Mesendoderm (in vitro differentiated cells): ENCODE measurements around the gene C1orf174.

Experiments
- DNase-seq: peaks from one replicate; pipeline ENCODE4 v3.0.0; 2013
- H2AK5ac ChIP-seq: 2 replicates; pipeline ENCODE4 v1.6.1; 2013; ENCODE audit warnings: low read length, inconsistent platforms
- H2BK120ac ChIP-seq: 2 replicates; pipeline ENCODE4 v1.6.1; 2013; ENCODE audit warnings: low read depth, mild to moderate bottlenecking, low read length, moderate library complexity, mixed read lengths
- H2BK15ac ChIP-seq: replicated peaks from 2 replicates; pipeline ENCODE4 v1.6.1; 2013; ENCODE audit warnings: low read depth, mild to moderate bottlenecking, moderate library complexity
- H2BK5ac ChIP-seq: 2 replicates; pipeline ENCODE4 v1.6.1; 2013; ENCODE audit warnings: low read length, inconsistent platforms
- H3K18ac ChIP-seq: 2 replicates; pipeline ENCODE4 v1.6.1; 2013; ENCODE audit warnings: mild to moderate bottlenecking, low read length, mixed read lengths
- H3K23ac ChIP-seq: one replicate; pipeline ENCODE4 v1.6.1; 2013; ENCODE audit warnings: low read length
- H3K27ac ChIP-seq: 2 replicates; pipeline ENCODE4 v1.5.1; 2013; ENCODE audit warnings: low read depth, mild to moderate bottlenecking, inconsistent platforms, low read length, moderate library complexity
- H3K27me3 ChIP-seq: 2 replicates; pipeline ENCODE4 v1.6.1; 2013; ENCODE audit warnings: low read length, control low read depth, mild to moderate bottlenecking, inconsistent platforms; ENCODE audit not compliant: insufficient read depth, poor library complexity
- H3K36me3 ChIP-seq: 2 replicates; pipeline ENCODE4 v1.6.1; 2013; ENCODE audit warnings: low read length, inconsistent platforms; ENCODE audit not compliant: control insufficient read depth, insufficient read depth
- H3K4ac ChIP-seq: one replicate; pipeline ENCODE4 v1.6.1; 2013; ENCODE audit warnings: low read depth, mild to moderate bottlenecking, low read length, moderate library complexity
- H3K4me1 ChIP-seq: 2 replicates; pipeline ENCODE4 v1.6.1; 2013; ENCODE audit warnings: low read depth, low read length, inconsistent platforms; ENCODE audit not compliant: control insufficient read depth
- H3K4me2 ChIP-seq: 2 replicates; pipeline ENCODE4 v1.6.1; 2013; ENCODE audit warnings: low read length
- H3K4me3 ChIP-seq: 2 replicates; pipeline ENCODE4 v1.5.1; 2013; ENCODE audit warnings: mild to moderate bottlenecking, low read length
- H3K56ac ChIP-seq: one replicate; pipeline ENCODE4 v1.6.1; 2013; ENCODE audit warnings: low read length
- H3K79me1 ChIP-seq: 2 replicates; pipeline ENCODE4 v1.6.1; 2013; ENCODE audit warnings: low read length, inconsistent platforms
- H3K79me2 ChIP-seq: 2 replicates; pipeline ENCODE4 v1.6.1; 2013; ENCODE audit warnings: mild to moderate bottlenecking, low read length; ENCODE audit not compliant: control insufficient read depth, insufficient read depth
- H3K9ac ChIP-seq: 2 replicates; pipeline ENCODE4 v1.6.1; 2013; ENCODE audit warnings: low read length, inconsistent platforms
- H4K5ac ChIP-seq: one replicate; pipeline ENCODE4 v1.6.1; 2013; ENCODE audit warnings: low read length
- H4K8ac ChIP-seq: one replicate; pipeline ENCODE4 v1.6.1; 2013; ENCODE audit warnings: low read depth, mild to moderate bottlenecking, control low read depth, low read length, moderate library complexity
- WGBS: extraction: QIAGEN DNeasy Blood & Tissue Kit; methylation state at CpG from one replicate; pipeline ENCODE4 v1.1.7; 2013; ENCODE audit warnings: low lambda C conversion rate, missing lambda C conversion rate; ENCODE audit not compliant: insufficient coverage; ENCODE audit errors: extremely low coverage; 5-methylcytosine and 5-hydroxymethylcytosine counted together

C1orf174 gene

DNA sequence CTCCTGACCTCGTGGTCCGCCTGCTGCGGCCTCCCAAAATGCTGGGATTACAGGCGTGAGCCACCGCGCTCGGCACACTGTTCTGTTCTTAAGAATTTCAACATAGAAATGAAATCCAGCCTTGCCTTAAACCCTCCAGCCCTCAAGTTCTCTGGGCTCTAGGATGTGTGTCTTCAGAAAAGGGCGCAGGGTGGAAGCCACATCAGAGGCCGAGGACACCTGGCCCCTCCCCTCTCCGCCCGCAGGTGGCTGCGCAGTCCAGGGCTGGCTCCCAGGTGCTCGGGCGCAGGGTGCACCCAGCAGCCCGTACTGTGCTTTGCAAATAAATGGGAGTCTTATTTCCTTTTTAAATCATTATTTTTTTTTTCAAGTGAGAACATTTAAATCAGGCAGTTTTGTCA, 2.0 kb upstream of the C1orf174 start:
- Histone ChIP-seq H3K23ac (no peak overlapping the region), H3K79me2 (peaks cover 21% of the 10 kb centered on the region), H2BK120ac (no peak overlapping the region), H3K27me3 (no peaks in the 10 kb centered on the region), H3K4me2 (no peak overlapping the region), H3K4me3 (no peak overlapping the region), H4K5ac (no peak overlapping the region), H3K4me1 (no peaks in the 10 kb centered on the region), H3K18ac (no peak overlapping the region), H3K4ac (no peak overlapping the region), H3K9ac (no peak overlapping the region), H4K8ac (no peak overlapping the region), H3K36me3 (no peaks in the 10 kb centered on the region), H3K79me1 (peaks cover 5% of the 10 kb centered on the region), H2AK5ac (no peak overlapping the region), H2BK15ac (no peak overlapping the region), H3K56ac (no peak overlapping the region), H2BK5ac (no peak overlapping the region), H3K27ac (no peak overlapping the region)
- DNase-seq, result no peak
- WGBS, result no CpG with 5 or more reads among the region's 15 CpGs

DNA sequence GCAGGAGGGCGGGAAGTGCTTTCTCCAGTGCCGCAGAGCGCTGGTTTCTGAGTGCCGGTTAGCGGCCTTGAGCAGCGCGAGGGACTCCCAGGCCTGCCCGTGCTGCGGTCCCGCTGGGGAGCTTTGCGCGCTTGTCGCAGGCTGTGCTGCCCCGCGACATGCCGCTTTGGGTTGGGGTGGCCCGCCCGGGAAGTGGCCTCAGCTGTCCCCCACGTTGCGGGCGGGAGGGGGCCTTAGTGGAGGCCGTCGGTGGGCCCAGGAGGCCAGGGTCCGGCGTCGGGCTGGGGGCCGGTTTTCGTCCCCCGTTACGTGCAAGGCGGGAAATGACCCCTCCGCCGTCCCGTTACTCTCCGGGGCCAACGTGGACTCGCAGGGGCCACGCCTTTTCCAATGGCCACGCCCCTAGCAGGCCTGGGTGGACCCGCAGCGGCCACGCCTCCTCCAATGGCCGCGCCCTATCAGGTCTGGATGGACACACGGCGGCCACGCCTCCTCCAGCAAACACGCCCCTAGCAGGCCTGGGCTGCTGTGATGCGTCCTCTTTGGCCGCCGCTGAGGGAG, 977 bp upstream of the C1orf174 start:
- Histone ChIP-seq H2AK5ac (no peak overlapping the region), H3K4me2 (peak overlapping the region; percentile 74), H2BK120ac (peak overlapping the region; percentile 50), H4K8ac (no peak overlapping the region), H2BK15ac (no peak overlapping the region), H3K27me3 (no peaks in the 10 kb centered on the region), H4K5ac (no peak overlapping the region), H3K4me3 (peak overlapping the region; percentile 68), H3K79me1 (peaks cover 10% of the 10 kb centered on the region), H3K23ac (no peak overlapping the region), H3K4me1 (no peaks in the 10 kb centered on the region), H3K9ac (peak overlapping the region; percentile 99), H3K4ac (peak overlapping the region; percentile 94), H3K56ac (peak overlapping the region; percentile 97), H3K18ac (peak overlapping the region; percentile 93), H3K79me2 (peaks cover 31% of the 10 kb centered on the region), H3K27ac (peak overlapping the region; percentile 93), H2BK5ac (peak overlapping the region; percentile 85), H3K36me3 (no peaks in the 10 kb centered on the region)
- WGBS, result no CpG with 5 or more reads among the region's 51 CpGs
- peak; percentile 97 for DNase-seq

DNA sequence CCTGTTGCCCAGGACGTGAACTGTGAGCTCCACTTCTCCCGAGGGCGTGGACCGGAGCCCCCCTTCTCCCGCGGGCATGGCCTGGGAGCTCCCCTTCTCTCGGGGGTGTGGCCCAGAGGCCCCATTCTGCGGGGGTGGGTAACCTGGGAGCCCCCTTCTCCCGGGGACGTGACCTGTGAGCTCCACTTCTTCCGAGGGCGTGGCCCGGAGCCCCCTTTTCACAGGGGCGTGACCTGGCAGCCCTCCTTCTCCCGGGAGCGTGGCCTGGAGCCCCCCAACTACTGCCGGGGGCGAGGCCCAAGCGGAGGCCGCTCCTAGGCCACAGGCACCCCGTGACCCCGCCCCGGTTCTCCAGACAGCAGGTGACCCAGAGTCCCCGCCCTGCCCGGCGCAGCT, 320 bp downstream of the C1orf174 start:
- Histone ChIP-seq H3K4me3 (peak overlapping the region; percentile 95), H3K23ac (peak overlapping the region; percentile 48), H3K9ac (peak overlapping the region; percentile 90), H3K56ac (peak overlapping the region; percentile 98), H4K5ac (no peak overlapping the region), H4K8ac (no peak overlapping the region), H2BK120ac (peak overlapping the region; percentile 14), H2BK5ac (no peak overlapping the region), H3K18ac (peak overlapping the region; percentile 60), H3K4me1 (no peaks in the 10 kb centered on the region), H3K4ac (peak overlapping the region; percentile 10), H3K36me3 (peaks cover 2% of the 10 kb centered on the region), H3K27me3 (no peaks in the 10 kb centered on the region), H3K4me2 (peak overlapping the region; percentile 89), H3K27ac (peak overlapping the region; percentile 94), H3K79me2 (peaks cover 44% of the 10 kb centered on the region), H2AK5ac (no peak overlapping the region), H3K79me1 (peaks cover 21% of the 10 kb centered on the region), H2BK15ac (no peak overlapping the region)
- DNase-seq, result no peak
- WGBS, result no CpG with 5 or more reads among the region's 26 CpGs

DNA sequence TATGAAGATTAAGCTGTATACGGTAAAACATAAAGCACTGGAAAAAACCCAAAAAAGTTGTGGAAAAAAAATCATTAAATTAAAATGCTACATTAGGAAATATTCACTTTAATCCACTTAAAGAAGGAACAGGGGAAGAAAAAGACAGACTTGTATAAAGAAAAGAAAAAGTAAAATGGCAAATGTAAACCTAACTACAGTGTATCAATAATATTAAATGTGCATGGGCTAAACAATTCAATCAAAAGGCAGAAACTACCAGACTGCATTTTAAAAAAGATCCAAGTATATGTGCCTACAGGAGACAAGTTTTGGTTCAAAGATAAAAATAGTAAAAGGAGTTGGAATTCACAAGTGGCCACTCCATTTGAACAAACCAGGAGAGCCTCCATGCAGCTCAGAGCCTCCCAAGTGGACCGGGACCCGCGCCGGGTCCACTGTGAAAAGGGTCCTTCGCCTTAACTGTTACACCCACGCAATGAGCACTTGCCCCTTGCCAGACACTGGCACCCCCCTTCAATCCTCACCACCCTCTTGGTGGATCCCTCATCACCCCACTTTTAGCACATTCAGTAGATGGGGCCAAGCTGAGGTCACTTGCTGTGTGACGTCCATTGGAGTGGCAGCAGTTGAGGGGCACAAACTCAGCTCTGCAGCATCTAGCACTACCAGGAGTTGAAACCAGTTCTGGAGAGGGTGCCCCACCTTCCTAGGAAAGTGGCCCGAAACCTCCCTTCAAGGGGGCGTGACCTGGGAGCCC, 898 bp downstream of the C1orf174 start:
- Histone ChIP-seq H2BK15ac (no peak overlapping the region), H2BK5ac (no peak overlapping the region), H3K9ac (peak overlapping the region; percentile 90), H4K8ac (no peak overlapping the region), H3K36me3 (peaks cover 2% of the 10 kb centered on the region), H3K4me2 (peak overlapping the region; percentile 89), H3K56ac (peak overlapping the region; percentile 98), H3K4me3 (peak overlapping the region; percentile 95), H3K23ac (peak overlapping the region; percentile 48), H2BK120ac (no peak overlapping the region), H3K4ac (no peak overlapping the region), H4K5ac (no peak overlapping the region), H3K27ac (no peak overlapping the region), H3K18ac (peak overlapping the region; percentile 60), H3K79me2 (peaks cover 47% of the 10 kb centered on the region), H3K4me1 (no peaks in the 10 kb centered on the region), H2AK5ac (no peak overlapping the region), H3K79me1 (peaks cover 22% of the 10 kb centered on the region), H3K27me3 (no peaks in the 10 kb centered on the region)
- WGBS, result no CpG with 5 or more reads among the region's 10 CpGs
- DNase-seq, result peak; percentile 44

DNA sequence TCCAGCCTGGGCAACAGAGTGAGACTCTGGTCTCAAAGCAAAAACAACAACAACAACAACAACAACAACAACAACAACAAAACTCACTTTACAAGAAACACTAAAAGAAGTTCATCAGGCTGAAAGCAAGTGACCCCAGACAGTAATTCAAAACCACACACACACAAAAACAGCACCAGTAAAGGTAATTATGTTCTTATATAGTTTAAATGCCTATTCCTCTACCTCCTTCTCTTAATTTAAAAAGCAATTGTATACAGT, 1.7 kb downstream of the C1orf174 start:
- Histone ChIP-seq H3K36me3 (peaks cover 2% of the 10 kb centered on the region), H3K56ac (no peak overlapping the region), H2BK120ac (no peak overlapping the region), H3K9ac (no peak overlapping the region), H3K4me2 (no peak overlapping the region), H3K79me2 (peaks cover 49% of the 10 kb centered on the region), H3K23ac (no peak overlapping the region), H4K8ac (no peak overlapping the region), H3K27me3 (no peaks in the 10 kb centered on the region), H2BK5ac (no peak overlapping the region), H3K4me3 (no peak overlapping the region), H2AK5ac (no peak overlapping the region), H3K18ac (no peak overlapping the region), H3K4ac (no peak overlapping the region), H2BK15ac (no peak overlapping the region), H4K5ac (no peak overlapping the region), H3K4me1 (no peaks in the 10 kb centered on the region), H3K27ac (no peak overlapping the region), H3K79me1 (peaks cover 24% of the 10 kb centered on the region)
- DNase-seq, result no peak
